H1 (cell line): ENCODE data around the gene NTRK2. TPM values are rescaled to one million over a fixed set of nuclear protein-coding genes. Genes with fewer than 3 reads are reported as not detected.

Experiments
- CTCF ChIA-PET: fragments of 300-600 bp; sonication (Branson Sonifier 250); formaldehyde crosslinking; loops from one replicate; lab custom pipeline; 2021; ENCODE audit not compliant: partially characterized antibody; lab: Charles Lee
- POLR2A ChIA-PET: fragments of 300-600 bp; sonication (Branson Sonifier 250); formaldehyde crosslinking; loops from one replicate; lab custom pipeline; 2021; ENCODE audit warnings: inconsistent platforms; ENCODE audit not compliant: partially characterized antibody; lab: Charles Lee
- DNase-seq, 2 experiments: peaks; one replicate each; pipeline versions ENCODE4 v3.0.0 to v3.0.0-alpha.2; 2010 to 2022; ENCODE audit warnings: low spot score in 2 of 2, low read depth in 1 of 2, mixed read lengths in 1 of 2
- FAIRE-seq: peaks from 2 replicates; lab custom pipeline; 2011; peaks lifted over from hg19 to GRCh38; lab: Jason Lieb, UNC
- H2AFZ ChIP-seq: 2 replicates; pipeline ENCODE4 v1.8.1; 2012; ENCODE audit warnings: low read length, inconsistent platforms
- H2AK5ac ChIP-seq: 2 replicates; pipeline ENCODE4 v1.6.1; 2013; ENCODE audit warnings: low read depth, low read length
- H2BK120ac ChIP-seq: replicated peaks from 2 replicates; pipeline ENCODE3; 2013; ENCODE audit warnings: low read depth, low read length, inconsistent platforms
- H2BK12ac ChIP-seq: 2 replicates; pipeline ENCODE4 v1.6.1; 2013; ENCODE audit warnings: low read depth, low read length
- H2BK15ac ChIP-seq: 2 replicates; pipeline ENCODE4 v1.6.1; 2013; ENCODE audit warnings: low read length
- H2BK20ac ChIP-seq: 2 replicates; pipeline ENCODE4 v1.6.1; 2013; ENCODE audit warnings: low read length
- H2BK5ac ChIP-seq: 2 replicates; pipeline ENCODE4 v1.6.1; 2013; ENCODE audit warnings: low read depth, low read length
- H3K14ac ChIP-seq: 2 replicates; pipeline ENCODE4 v1.6.1; 2013; ENCODE audit warnings: inconsistent platforms; ENCODE audit not compliant: insufficient read length
- H3K18ac ChIP-seq: 2 replicates; pipeline ENCODE4 v1.6.1; 2013; ENCODE audit warnings: low read length; ENCODE audit errors: extremely low read depth
- H3K23ac ChIP-seq: 2 replicates; pipeline ENCODE4 v1.6.1; 2013; ENCODE audit warnings: inconsistent platforms; ENCODE audit not compliant: insufficient read length
- H3K23me2 ChIP-seq: 2 replicates; pipeline ENCODE4 v1.6.1; 2013; ENCODE audit warnings: low read depth, low read length
- H3K27ac ChIP-seq: 2 replicates; pipeline ENCODE4 v1.6.1; 2011; ENCODE audit warnings: low read depth, low read length, inconsistent platforms
- H3K27me3 ChIP-seq, 4 experiments: replicated peaks in 1 of 4; 1 replicate in 1 of 4; 2 replicates in 3 of 4; pipeline versions ENCODE4 v1.6.1 to v1.8.1; 2011 to 2013; ENCODE audit warnings: low read length in 3 of 4, mild to moderate bottlenecking in 3 of 4, inconsistent platforms in 2 of 4, mixed read lengths in 2 of 4, moderate library complexity in 1 of 4; ENCODE audit not compliant: control insufficient read depth in 3 of 4, insufficient read depth in 3 of 4; ENCODE audit errors: extremely low read depth in 1 of 4
- H3K36me3 ChIP-seq, 4 experiments: 2 replicates each; pipeline versions ENCODE4 v1.6.1 to v1.8.1; 2011 to 2013; ENCODE audit warnings: mild to moderate bottlenecking in 4 of 4, low read length in 3 of 4, moderate library complexity in 2 of 4, control low read depth in 1 of 4, inconsistent platforms in 1 of 4; ENCODE audit not compliant: insufficient read depth in 4 of 4, control insufficient read depth in 2 of 4
- H3K4ac ChIP-seq: replicated peaks from 2 replicates; pipeline ENCODE3; 2013; ENCODE audit warnings: low read length, low read depth, mixed read lengths, inconsistent platforms; ENCODE audit not compliant: insufficient read length
- H3K4me1 ChIP-seq, 4 experiments: replicated peaks in 1 of 4; 1 replicate in 1 of 4; 2 replicates in 3 of 4; pipeline versions ENCODE4 v1.6.1 to v1.8.1; 2011 to 2013; ENCODE audit warnings: low read length in 3 of 4, inconsistent platforms in 2 of 4, mixed read lengths in 1 of 4; ENCODE audit not compliant: insufficient read depth in 4 of 4, control insufficient read depth in 3 of 4
- H3K4me2 ChIP-seq, 2 experiments: 2 replicates each; pipeline versions ENCODE4 v1.6.1 to v1.8.1; 2011 to 2013; ENCODE audit warnings: low read depth in 2 of 2, low read length in 2 of 2, control low read depth in 1 of 2, inconsistent platforms in 1 of 2, mild to moderate bottlenecking in 1 of 2; ENCODE audit not compliant: insufficient read depth in 1 of 2
- H3K4me3 ChIP-seq, 4 experiments: fragments of 200-600, 300-600 bp in 1 of 4; sonication (generic), shearing (Covaris generic), sonication (Bioruptor Twin) in 1 of 4; 2 replicates each; pipeline versions ENCODE4 v1.5.1 to v1.8.1; 2011 to 2016; ENCODE audit warnings: low read length in 4 of 4, low read depth in 3 of 4, control low read depth in 2 of 4, inconsistent platforms in 2 of 4, mild to moderate bottlenecking in 2 of 4, mixed read lengths in 1 of 4, moderate library complexity in 1 of 4; ENCODE audit not compliant: insufficient read depth in 2 of 4; ENCODE audit errors: extremely low read depth in 1 of 4
- H3K56ac ChIP-seq: replicated peaks from 2 replicates; pipeline ENCODE3; 2013; ENCODE audit warnings: low read depth, mild to moderate bottlenecking, mixed read lengths, low read length, inconsistent platforms; ENCODE audit not compliant: insufficient read length
- H3K79me1 ChIP-seq: 2 replicates; pipeline ENCODE4 v1.6.1; 2013; ENCODE audit warnings: low read depth, low read length, control low read depth
- H3K79me2 ChIP-seq, 2 experiments: 2 replicates each; pipeline versions ENCODE4 v1.6.1 to v1.8.1; 2012 to 2013; ENCODE audit warnings: low read length in 2 of 2, mild to moderate bottlenecking in 2 of 2, inconsistent platforms in 1 of 2; ENCODE audit not compliant: insufficient read depth in 2 of 2, control insufficient read depth in 1 of 2
- H3K9ac ChIP-seq, 4 experiments: replicated peaks in 1 of 4; 1 replicate in 1 of 4; 2 replicates in 3 of 4; pipeline versions ENCODE4 v1.6.1 to v1.8.1; 2011 to 2013; ENCODE audit warnings: low read depth in 3 of 4, low read length in 3 of 4, control low read depth in 2 of 4, mild to moderate bottlenecking in 2 of 4, moderate library complexity in 2 of 4, inconsistent platforms in 1 of 4; ENCODE audit errors: extremely low read depth in 1 of 4
- H3K9me3 ChIP-seq, 2 experiments: 2 replicates each; pipeline versions ENCODE4 v1.6.1 to v1.8.1; 2012 to 2013; ENCODE audit warnings: mild to moderate bottlenecking in 2 of 2, moderate library complexity in 2 of 2, control low read depth in 1 of 2, inconsistent platforms in 1 of 2, low read depth in 1 of 2, low read length in 1 of 2, mixed read lengths in 1 of 2; ENCODE audit not compliant: insufficient read depth in 2 of 2
- H4K20me1 ChIP-seq, 2 experiments: replicated peaks in 1 of 2; 2 replicates each; pipeline versions ENCODE3 to v1.8.1; 2011 to 2013; ENCODE audit warnings: inconsistent platforms in 2 of 2, low read length in 2 of 2, mild to moderate bottlenecking in 1 of 2; ENCODE audit not compliant: insufficient read depth in 2 of 2, control insufficient read depth in 1 of 2
- H4K5ac ChIP-seq: 2 replicates; pipeline ENCODE4 v1.6.1; 2013; ENCODE audit warnings: low read length, low read depth, mixed read lengths, inconsistent platforms; ENCODE audit not compliant: insufficient read length
- H4K8ac ChIP-seq: 2 replicates; pipeline ENCODE4 v1.8.0; 2013; ENCODE audit warnings: mild to moderate bottlenecking, moderate library complexity, low read length, inconsistent platforms; ENCODE audit not compliant: insufficient read depth; ENCODE audit errors: extremely low read depth
- H4K91ac ChIP-seq: replicated peaks from 2 replicates; pipeline ENCODE3; 2013; ENCODE audit warnings: low read length, mixed read lengths, inconsistent platforms; ENCODE audit not compliant: insufficient read length
- BRCA1 ChIP-seq: IDR thresholded peaks from 2 replicates; pipeline ENCODE4 v1.6.1; 2012; ENCODE audit warnings: low read depth, low read length, improper control_type of control experiment
- CBX5 ChIP-seq: fragments of 300-800, 300-1000 bp; sonication (generic); IDR thresholded peaks from 2 replicates; pipeline ENCODE4 v1.7.1; 2016; ENCODE audit warnings: antibody characterized with exemption, low read length, low read depth
- FOSL1 ChIP-seq: IDR thresholded peaks from 2 replicates; pipeline ENCODE4 v1.6.1; 2011; ENCODE audit warnings: mild to moderate bottlenecking, low read depth, low read length, moderate library complexity; ENCODE audit not compliant: insufficient read depth
- NRF1 ChIP-seq: IDR thresholded peaks from 2 replicates; pipeline ENCODE4 v1.6.1; 2011; ENCODE audit warnings: mild to moderate bottlenecking, low read depth, low read length, improper control_type of control experiment
- RBBP5 ChIP-seq: IDR thresholded peaks from 2 replicates; pipeline ENCODE4 v1.7.1; 2012; ENCODE audit warnings: low read depth, mild to moderate bottlenecking, inconsistent platforms, low read length, moderate library complexity, borderline replicate concordance
- SAP30 ChIP-seq: fragments of 300-600 bp; sonication (generic); IDR thresholded peaks from 2 replicates; pipeline ENCODE4 v1.7.1; 2012; ENCODE audit warnings: low read length, moderate library complexity, mild to moderate bottlenecking, inconsistent platforms; ENCODE audit not compliant: insufficient read depth, insufficient replicate concordance
- TAF7 ChIP-seq: optimal IDR thresholded peaks from 2 replicates; pipeline ENCODE3; 2011; ENCODE audit warnings: low read depth, mild to moderate bottlenecking, inconsistent platforms, low read length, moderate library complexity, borderline replicate concordance
- ZNF274 ChIP-seq: IDR thresholded peaks from 2 replicates; pipeline ENCODE4 v1.7.0; 2012; ENCODE audit warnings: low read length, borderline replicate concordance; ENCODE audit errors: extremely low read depth
- WGBS, 2 experiments: shearing (Covaris generic) in 1 of 2; methylation state at CpG; one replicate each; pipeline versions ENCODE4 v1.1.6 to v1.1.7; 2013 to 2015; ENCODE audit warnings: low lambda C conversion rate in 2 of 2, mixed read lengths in 2 of 2, inconsistent platforms in 1 of 2, low coverage in 1 of 2, missing lambda C conversion rate in 1 of 2; ENCODE audit not compliant: insufficient replicate concordance in 2 of 2, insufficient coverage in 1 of 2, insufficient read length in 1 of 2; ENCODE audit errors: extremely low coverage in 1 of 2, missing lambda C conversion rate in 1 of 2; 5-methylcytosine and 5-hydroxymethylcytosine counted together
- polyA plus RNA-seq, 7 experiments: library from polyadenylated mRNA; depleted of rRNA in 3 of 7; stranded (reverse) in 5 of 7; unstranded in 2 of 7; fragments of >200 nt in 5 of 7; fragments of 200-250 nt in 2 of 7; gene quantifications; 1 replicate in 5 of 7; 2 replicates in 1 of 7; 4 replicates in 1 of 7; pipeline versions ENCODE4 v1.2.1 to v1.2.3, GENCODE V29; 2011 to 2013; ENCODE audit warnings: missing spikeins in 2 of 7, mixed read lengths in 2 of 7
- total RNA-seq: library from RNA; stranded (reverse); fragmentation: NEBNext Ultra II Directional; extraction: Animal tissue kit (Norgen Biotek cat#: 25700); gene quantifications from 2 replicates; pipeline ENCODE4 v1.2.1, GENCODE V29; 2021

Gene NTRK2
- total and polyA plus RNA-seq, 2 of the 8 experiments (the other 6 are each of a cell fraction or from before 2014, with no cell fraction given) = 0.03 to 0.04 TPM

DNA sequence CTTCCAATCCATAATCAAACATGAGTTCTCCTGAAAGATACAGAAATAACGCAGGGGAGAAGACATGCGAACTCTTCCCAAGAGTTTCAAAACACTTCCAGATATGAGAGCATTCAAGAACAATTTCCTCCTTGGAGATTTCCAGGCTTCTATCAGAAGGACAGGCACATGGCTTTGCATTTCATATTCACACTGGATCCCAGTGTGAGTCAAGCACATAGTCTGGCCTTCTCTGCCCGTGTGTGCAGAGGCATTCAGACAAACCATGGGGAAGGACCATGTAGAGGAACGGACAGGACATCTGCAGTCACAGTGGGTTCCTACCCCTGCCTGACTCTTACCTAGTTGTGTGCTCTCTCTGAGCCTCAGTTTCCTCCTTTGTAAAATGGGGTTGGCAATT, 384.5 kb downstream of the NTRK2 start:
- no peak overlapping the region for H4K8ac ChIP-seq
- H3K79me2 ChIP-seq = no peaks in the 10 kb centered on the region
- no peak overlapping the region for H2BK20ac ChIP-seq
- no peak overlapping the region for H3K4ac ChIP-seq
- H2BK12ac ChIP-seq = no peak overlapping the region
- no peaks in the 10 kb centered on the region for H3K36me3 ChIP-seq
- no peak overlapping the region for H3K14ac ChIP-seq
- H3K18ac ChIP-seq = no peak overlapping the region
- no peaks in the 10 kb centered on the region for H3K79me1 ChIP-seq
- H3K27ac ChIP-seq = no peak overlapping the region
- H3K56ac ChIP-seq = no peak overlapping the region
- H3K9ac ChIP-seq = no peak overlapping the region
- H3K27me3 ChIP-seq = no peaks in the 10 kb centered on the region
- CTCF ChIA-PET = no interaction called here
- no peaks in the 10 kb centered on the region for H3K9me3 ChIP-seq
- H4K91ac ChIP-seq = no peak overlapping the region
- DNase-seq = no peak
- no peak overlapping the region for H2BK15ac ChIP-seq
- H2BK120ac ChIP-seq = no peak overlapping the region
- 97% methylated on average over 4 of the region's 4 CpGs; no CpG with 5 or more reads in 1 of the 2 experiments for WGBS, 2 experiments
- no peak overlapping the region for H3K23ac ChIP-seq
- H3K4me3 ChIP-seq = no peak overlapping the region
- H2AFZ ChIP-seq = no peak overlapping the region
- H3K4me2 ChIP-seq = no peak overlapping the region
- no peak overlapping the region for H2BK5ac ChIP-seq
- H4K5ac ChIP-seq = no peak overlapping the region
- H3K23me2 ChIP-seq = no peaks in the 10 kb centered on the region
- TF ChIP-seq SAP30 (no peak), BRCA1 (no peak), TAF7 (no peak), RBBP5 (no peak), CBX5 (no peak), NRF1 (no peak), ZNF274 (no peak), FOSL1 (no peak)
- POLR2A ChIA-PET = no interaction called here
- H3K4me1 ChIP-seq = no peaks in the 10 kb centered on the region
- H4K20me1 ChIP-seq = no peaks in the 10 kb centered on the region
- H2AK5ac ChIP-seq = no peak overlapping the region
- FAIRE-seq = no peak
